IPS-15b (cell line): Measurements from ENCODE around the gene RDH14.

Source experiments
- H3K27me3 ChIP-seq: one replicate; pipeline ENCODE4 v1.6.1; 2013; ENCODE audit warnings: low read length; ENCODE audit not compliant: control insufficient read depth, insufficient read depth
- H3K36me3 ChIP-seq: one replicate; pipeline ENCODE4 v1.6.1; 2013; ENCODE audit warnings: low read length; ENCODE audit not compliant: control insufficient read depth, insufficient read depth
- H3K4me1 ChIP-seq: one replicate; pipeline ENCODE4 v1.6.1; 2013; ENCODE audit warnings: mild to moderate bottlenecking, low read length; ENCODE audit not compliant: control insufficient read depth, insufficient read depth
- H3K4me3 ChIP-seq: one replicate; pipeline ENCODE4 v1.5.1; 2013; ENCODE audit warnings: low read depth, low read length
- H3K9ac ChIP-seq: one replicate; pipeline ENCODE4 v1.6.1; 2013; ENCODE audit warnings: low read depth, mild to moderate bottlenecking, low read length
- H3K9me3 ChIP-seq: one replicate; pipeline ENCODE4 v1.6.1; 2013; ENCODE audit warnings: mild to moderate bottlenecking, low read length; ENCODE audit not compliant: control insufficient read depth, insufficient read depth

RDH14 gene

GRCh38 chr2:18560031-18560796, at the start of gene RDH14:
TSS of gene RDH14 (minus strand) at chr2:18560653. CDS start at chr2:18560572, 81 bp downstream.
- Histone ChIP-seq H3K9ac (peak within 1 kb of the TSS; percentile 92), H3K4me3 (peak within 1 kb of the TSS; percentile 79), H3K9me3 (no peaks in the 10 kb centered on the region), H3K36me3 (no peaks in the 10 kb centered on the region), H3K4me1 (peaks cover 3% of the 10 kb centered on the region), H3K27me3 (no peaks in the 10 kb centered on the region)

DNA sequence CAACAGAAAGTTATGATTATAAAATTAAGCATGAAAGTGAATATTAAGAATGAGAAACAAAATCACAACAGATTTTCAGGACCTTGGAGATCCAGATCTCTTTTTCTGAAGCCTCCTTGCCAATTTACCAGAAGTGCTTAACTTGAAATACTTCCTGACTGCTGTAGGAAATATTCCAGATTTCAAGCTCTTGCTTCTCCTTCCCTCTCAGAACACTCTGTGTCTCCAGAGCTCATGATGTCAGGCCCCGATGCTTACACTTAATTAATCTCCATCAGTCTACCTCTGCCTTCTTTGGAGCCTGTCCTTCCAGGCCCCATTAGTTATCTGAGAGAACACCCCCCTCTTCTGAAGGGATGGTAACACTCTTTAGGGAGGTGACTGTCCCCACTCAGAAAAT, 49.6 kb upstream of the RDH14 start:
- Histone ChIP-seq H3K9me3 (no peaks in the 10 kb centered on the region), H3K27me3 (no peaks in the 10 kb centered on the region), H3K9ac (no peak overlapping the region), H3K36me3 (no peaks in the 10 kb centered on the region), H3K4me3 (no peak overlapping the region), H3K4me1 (no peaks in the 10 kb centered on the region)

- Histone ChIP-seq H3K27me3 (no peaks in the 10 kb centered on the region), H3K4me1 (no peaks in the 10 kb centered on the region), H3K9ac (no peak overlapping the region), H3K4me3 (no peak overlapping the region), H3K36me3 (no peaks in the 10 kb centered on the region), H3K9me3 (no peaks in the 10 kb centered on the region)
Observed at GRCh38 chr2:18605115-18605514, 44.7 kb upstream of the RDH14 start.

- Histone ChIP-seq H3K9ac (no peak overlapping the region), H3K4me1 (no peaks in the 10 kb centered on the region), H3K27me3 (no peaks in the 10 kb centered on the region), H3K36me3 (no peaks in the 10 kb centered on the region), H3K9me3 (no peaks in the 10 kb centered on the region), H3K4me3 (no peak overlapping the region)
Observed at GRCh38 chr2:18604531-18604885, 44.1 kb upstream of the RDH14 start.

DNA sequence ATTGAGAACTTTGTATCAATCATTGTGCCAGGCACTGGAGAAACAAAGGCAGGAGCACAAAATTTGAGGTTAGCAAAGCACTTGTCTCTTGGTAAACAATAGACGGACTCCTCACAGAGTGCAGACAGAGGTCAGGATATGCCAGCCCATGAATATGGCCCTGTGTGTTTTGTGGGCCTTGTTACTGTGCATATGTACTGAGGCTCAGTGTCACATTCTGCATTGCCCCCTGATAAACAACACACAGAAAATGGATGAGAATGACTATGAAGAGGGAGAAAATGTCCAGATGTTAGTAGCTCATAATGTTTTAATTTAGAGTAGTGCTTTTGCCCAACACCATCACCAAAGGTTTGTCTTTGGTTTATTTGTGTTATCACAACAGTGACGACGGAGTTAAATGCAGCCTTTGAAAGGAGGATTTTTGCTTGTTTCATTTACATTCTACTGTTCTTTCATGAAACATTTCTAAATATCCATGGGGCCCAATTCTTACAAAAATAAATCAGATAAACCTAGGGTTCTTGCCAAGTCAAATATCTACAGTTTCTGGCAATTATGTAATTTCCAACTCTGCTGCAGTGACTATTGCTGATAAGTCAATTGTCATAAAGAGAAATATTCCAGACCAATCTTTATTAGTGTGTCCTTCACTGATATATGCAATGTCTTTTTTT, 43.5 kb upstream of the RDH14 start:
- Histone ChIP-seq H3K4me1 (no peaks in the 10 kb centered on the region), H3K36me3 (no peaks in the 10 kb centered on the region), H3K27me3 (no peaks in the 10 kb centered on the region), H3K4me3 (no peak overlapping the region), H3K9me3 (no peaks in the 10 kb centered on the region), H3K9ac (no peak overlapping the region)

- H3K9me3 ChIP-seq = no peaks in the 10 kb centered on the region
- no peak overlapping the region for H3K9ac ChIP-seq
Observed at GRCh38 chr2:18602298-18602697, 41.8 kb upstream of the RDH14 start.

GRCh38 chr2:18600255-18600613, 39.8 kb upstream of the RDH14 start:
- Histone ChIP-seq H3K36me3 (no peaks in the 10 kb centered on the region), H3K4me3 (no peak overlapping the region), H3K9ac (no peak overlapping the region), H3K4me1 (no peaks in the 10 kb centered on the region), H3K27me3 (no peaks in the 10 kb centered on the region), H3K9me3 (no peaks in the 10 kb centered on the region)

More at GRCh38 chr2:18602298-18602697, 41.8 kb upstream of the RDH14 start:
- H3K4me3 ChIP-seq = no peak overlapping the region
- no peaks in the 10 kb centered on the region for H3K36me3 ChIP-seq
- no peaks in the 10 kb centered on the region for H3K4me1 ChIP-seq
- no peaks in the 10 kb centered on the region for H3K27me3 ChIP-seq

- H3K27me3 ChIP-seq = no peaks in the 10 kb centered on the region
- no peak overlapping the region for H3K4me3 ChIP-seq
- no peaks in the 10 kb centered on the region for H3K4me1 ChIP-seq
- no peaks in the 10 kb centered on the region for H3K36me3 ChIP-seq
- H3K9ac ChIP-seq = no peak overlapping the region
- no peaks in the 10 kb centered on the region for H3K9me3 ChIP-seq
Observed at GRCh38 chr2:18599509-18600254, 39.2 kb upstream of the RDH14 start.

DNA sequence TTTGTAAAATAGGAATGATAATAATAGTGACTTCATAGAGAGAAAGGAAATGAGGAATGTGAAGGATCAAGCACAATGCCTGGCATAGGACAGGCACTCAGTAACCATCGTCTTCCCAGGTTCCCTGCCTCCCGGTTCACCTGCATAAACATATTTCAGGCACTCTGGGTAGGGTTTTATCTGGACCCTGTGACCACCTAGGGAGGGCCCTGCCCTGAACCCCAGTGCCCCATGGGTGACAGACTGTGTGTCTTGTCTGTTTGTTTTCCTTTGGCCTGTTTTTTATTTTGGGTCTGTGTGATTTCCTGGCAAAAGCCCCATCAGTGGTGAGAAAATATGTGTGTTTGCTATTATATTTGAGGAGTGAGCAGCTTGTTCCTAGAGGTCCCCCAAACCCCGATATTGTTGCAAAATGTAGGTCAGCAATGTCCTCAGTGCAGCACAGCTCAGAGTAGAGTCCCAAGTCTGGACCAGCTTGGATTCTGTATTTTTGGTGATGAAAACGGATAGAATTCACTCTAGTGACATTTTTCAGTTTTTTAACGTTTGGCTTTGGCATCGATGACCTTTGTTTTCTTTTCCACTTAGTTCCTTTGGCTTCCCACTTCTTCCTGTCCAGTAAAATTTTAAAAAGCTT, 38.5 kb upstream of the RDH14 start:
- Histone ChIP-seq H3K36me3 (no peaks in the 10 kb centered on the region), H3K4me1 (no peaks in the 10 kb centered on the region)

GRCh38 chr2:18597618-18598017, 37.2 kb upstream of the RDH14 start:
- Histone ChIP-seq H3K9me3 (no peaks in the 10 kb centered on the region), H3K27me3 (no peaks in the 10 kb centered on the region), H3K9ac (no peak overlapping the region), H3K4me1 (no peaks in the 10 kb centered on the region), H3K36me3 (no peaks in the 10 kb centered on the region), H3K4me3 (no peak overlapping the region)

More for the DNA sequence above, 38.5 kb upstream of the RDH14 start:
- Histone ChIP-seq H3K9me3 (no peaks in the 10 kb centered on the region), H3K27me3 (no peaks in the 10 kb centered on the region), H3K4me3 (no peak overlapping the region), H3K9ac (no peak overlapping the region)

DNA sequence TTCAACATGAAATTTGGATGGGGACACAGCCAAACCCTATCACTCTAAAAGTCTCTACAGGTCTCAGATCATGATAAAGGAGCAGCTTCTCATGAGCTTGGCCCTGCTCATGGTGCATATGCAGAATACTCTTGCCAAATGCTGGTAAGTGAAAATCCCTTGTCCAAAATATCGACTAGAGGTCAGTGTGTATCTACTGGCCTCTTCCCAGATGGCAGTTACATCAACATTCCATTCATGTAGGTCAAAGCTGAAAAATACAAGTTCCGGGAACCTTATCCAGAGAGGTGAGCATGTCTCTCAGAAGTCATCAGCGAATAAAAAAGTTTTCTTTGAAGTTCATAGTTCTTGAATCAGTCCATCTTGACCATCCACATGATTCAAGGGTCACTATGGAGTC, 36.5 kb upstream of the RDH14 start:
- H3K9ac ChIP-seq = no peak overlapping the region
- no peak overlapping the region for H3K4me3 ChIP-seq
- H3K36me3 ChIP-seq = no peaks in the 10 kb centered on the region
- H3K27me3 ChIP-seq = no peaks in the 10 kb centered on the region
- no peaks in the 10 kb centered on the region for H3K4me1 ChIP-seq
- H3K9me3 ChIP-seq = no peaks in the 10 kb centered on the region
